K562 (cell line): ENCODE measurements around the gene HCN1. TPM values are rescaled to one million over a fixed set of nuclear protein-coding genes. Genes with fewer than 3 reads are reported as not detected.

ENCODE experiments used
- ATAC-seq: fragments of 200-7000 bp; cut with Tn5 transposase; 3 replicates; pipeline ENCODE4 v1.9.1; 2020; ENCODE audit warnings: moderate library complexity
- BruUV-seq: library from RNA; stranded (reverse); fragments of 400-500 nt; replicated peaks from 2 replicates; lab custom pipeline; 2021; lab: Mats Ljungman, UMichigan
- CTCF ChIA-PET: fragments of 300-600 bp; formaldehyde crosslinking; extraction: SDS; loops from one replicate; lab custom pipeline; 2021; ENCODE audit warnings: low intra/inter-chr PET ratio; lab: Yijun Ruan, JAX
- POLR2A ChIA-PET: fragments of 300-600, 350-650 bp; sonication (Branson Sonifier 250); formaldehyde crosslinking; extraction: SDS; loops from one replicate; lab custom pipeline; 2021; ENCODE audit warnings: antibody characterized with exemption, inconsistent platforms; lab: Yijun Ruan, JAX
- DNase-seq, 4 experiments: peaks; one replicate each; pipeline versions ENCODE4 v3.0.0 to v3.0.0-alpha.2; 2011 to 2018; ENCODE audit warnings: low spot score in 3 of 4, mixed read lengths in 3 of 4; ENCODE audit errors: extremely low read depth in 1 of 4
- FAIRE-seq: peaks from 2 replicates; lab custom pipeline; 2011; peaks lifted over from hg19 to GRCh38; lab: Jason Lieb, UNC
- H2AFZ ChIP-seq: 2 replicates; pipeline ENCODE4 v1.6.0; 2011; ENCODE audit warnings: low read depth, low read length, control low read depth, inconsistent platforms
- H3K27ac ChIP-seq: fragments of 200-600 bp; 3 replicates; pipeline ENCODE4 v1.8.0; 2011; ENCODE audit warnings: low read depth, mild to moderate bottlenecking, control low read depth, inconsistent platforms, low read length, moderate library complexity, mixed read lengths; ENCODE audit errors: extremely low read depth
- H3K27me3 ChIP-seq, 2 experiments: fragments of 300-600 bp in 1 of 2; 2 replicates in 1 of 2; 3 replicates in 1 of 2; pipeline versions ENCODE4 v1.6.0 to v1.8.0; 2011; ENCODE audit warnings: inconsistent platforms in 2 of 2, low read length in 2 of 2, mild to moderate bottlenecking in 1 of 2, mixed read lengths in 1 of 2, moderate library complexity in 1 of 2; ENCODE audit not compliant: control insufficient read depth in 2 of 2, insufficient read depth in 2 of 2
- H3K36me3 ChIP-seq: fragments of 300-600 bp; 3 replicates; pipeline ENCODE4 v1.8.0; 2011; ENCODE audit warnings: mild to moderate bottlenecking, low read length, inconsistent platforms; ENCODE audit not compliant: control insufficient read depth, insufficient read depth
- H3K4me1 ChIP-seq, 2 experiments: fragments of 200-600 bp in 1 of 2; replicated peaks in 1 of 2; 2 replicates in 1 of 2; 3 replicates in 1 of 2; pipeline versions ENCODE4 v1.5.1 to v1.8.0; 2011; ENCODE audit warnings: inconsistent platforms in 2 of 2, low read length in 2 of 2, mild to moderate bottlenecking in 1 of 2, mixed read lengths in 1 of 2, moderate library complexity in 1 of 2; ENCODE audit not compliant: control insufficient read depth in 2 of 2, insufficient read depth in 2 of 2
- H3K4me2 ChIP-seq: 2 replicates; pipeline ENCODE4 v1.6.1; 2011; ENCODE audit warnings: low read length, control low read depth, inconsistent platforms, mixed read lengths; ENCODE audit not compliant: insufficient read depth
- H3K4me3 ChIP-seq: fragments of 200-600 bp; sonication (generic), shearing (Covaris generic); 2 replicates; pipeline ENCODE4 v1.5.1; 2016; ENCODE audit warnings: control low read depth, inconsistent platforms
- H3K79me2 ChIP-seq: fragments of 200-600 bp; 3 replicates; pipeline ENCODE4 v1.8.0; 2011; ENCODE audit warnings: low read length, inconsistent platforms; ENCODE audit not compliant: control insufficient read depth, insufficient read depth
- H3K9ac ChIP-seq, 2 experiments: 2 replicates each; pipeline versions ENCODE4 v1.6.0 to v1.6.1; 2011; ENCODE audit warnings: low read depth in 2 of 2, low read length in 2 of 2, control low read depth in 1 of 2, inconsistent platforms in 1 of 2, mild to moderate bottlenecking in 1 of 2, mixed read lengths in 1 of 2; ENCODE audit not compliant: insufficient read depth in 1 of 2
- H3K9me1 ChIP-seq: one replicate; pipeline ENCODE4 v1.6.0; 2011; ENCODE audit warnings: inconsistent platforms, mild to moderate bottlenecking, low read length, moderate library complexity; ENCODE audit not compliant: control insufficient read depth, insufficient read depth
- H3K9me3 ChIP-seq: replicated peaks from 2 replicates; pipeline ENCODE4 v1.5.1; 2011; ENCODE audit warnings: low read depth, low read length, inconsistent platforms; ENCODE audit not compliant: control insufficient read depth, insufficient read depth
- H4K20me1 ChIP-seq: replicated peaks from 2 replicates; pipeline ENCODE4 v1.6.1; 2011; ENCODE audit warnings: low read length, inconsistent platforms, mixed read lengths; ENCODE audit not compliant: control insufficient read depth, insufficient read depth
- ELK1 ChIP-seq: sonication (generic); formaldehyde crosslinking; IDR thresholded peaks from 2 replicates; pipeline ENCODE4 v1.8.1; 2022; ENCODE audit warnings: missing genetic modification reagents
- ETS1 ChIP-seq: conservative IDR thresholded peaks from 2 replicates; pipeline ENCODE4 v1.6.1; 2011; ENCODE audit warnings: low read depth, mild to moderate bottlenecking, low read length; ENCODE audit not compliant: control insufficient read depth
- FIP1L1 ChIP-seq: fragments of 200-400 bp; formaldehyde crosslinking; IDR thresholded peaks from 2 replicates; pipeline ENCODE4 v1.6.1; 2018; ENCODE audit warnings: mild to moderate bottlenecking, low read depth, low read length; ENCODE audit not compliant: poor library complexity, severe bottlenecking
- MBD2 ChIP-seq: sonication (generic); IDR thresholded peaks from 2 replicates; pipeline ENCODE4 v1.6.1; 2016; ENCODE audit warnings: low read depth, borderline replicate concordance
- RBM15 ChIP-seq: fragments of 200-400 bp; formaldehyde crosslinking; IDR thresholded peaks from 2 replicates; pipeline ENCODE4 v1.6.1; 2018; ENCODE audit warnings: mild to moderate bottlenecking, low read length, moderate library complexity; ENCODE audit not compliant: insufficient read depth
- RBM34 ChIP-seq: fragments of 200-400 bp; formaldehyde crosslinking; IDR thresholded peaks from 2 replicates; pipeline ENCODE4 v1.6.1; 2018; ENCODE audit warnings: low read length, borderline replicate concordance; ENCODE audit not compliant: insufficient read depth
- SMARCA5 ChIP-seq: fragments of 450-650 bp; IDR thresholded peaks from 2 replicates; pipeline ENCODE4 v1.6.1; 2016
- ZFP91 ChIP-seq: sonication (generic); formaldehyde crosslinking; IDR thresholded peaks from 2 replicates; pipeline ENCODE4 v1.8.0; 2022; ENCODE audit warnings: mild to moderate bottlenecking, missing genetic modification reagents
- ZNF134 ChIP-seq: fragments of 250-450 bp; sonication (Bioruptor Pico); conservative IDR thresholded peaks from 2 replicates; pipeline ENCODE4 v1.4.0; 2020
- ZNF146 ChIP-seq: IDR thresholded peaks from one replicate; pipeline ENCODE4 v1.6.1; 2018; ENCODE audit warnings: missing compliant biosample characterization; ENCODE audit not compliant: unreplicated experiment
- ZNF354B ChIP-seq: fragments of 250-450 bp; sonication (Bioruptor Pico); IDR thresholded peaks from 2 replicates; pipeline ENCODE4 v1.4.0; 2020
- WGBS: fragments of 100-300 bp; shearing (Covaris generic); methylation state at CpG from one replicate; pipeline ENCODE4 v1.1.6; 2016; ENCODE audit warnings: low coverage, mixed read lengths; ENCODE audit not compliant: insufficient coverage; ENCODE audit errors: missing lambda C conversion rate; 5-methylcytosine and 5-hydroxymethylcytosine counted together
- in situ Hi-C: fragments of 300-500 bp; cut with MboI; formaldehyde crosslinking; loops from 4 replicates; pipeline ENCODE4 v1.15.0; 2018; ENCODE audit warnings: inconsistent platforms, mixed read lengths
- intact Hi-C: fragments of 100-400 bp; cut with micrococcal nuclease; formaldehyde crosslinking; loops from 2 replicates; pipeline ENCODE4 v1.14.2; 2022
- polyA plus RNA-seq, 8 experiments: library from polyadenylated mRNA; depleted of rRNA in 4 of 8; stranded (reverse) in 5 of 8; unstranded in 3 of 8; fragments of >200 nt; fragmentation: Nextera tagmentation in 2 of 8; fragmentation: Illumina TruSeq in 1 of 8; extraction: Ambion mirVana in 2 of 8; extraction: Trizol in 1 of 8; gene quantifications; 2 replicates each; pipeline versions ENCODE4 v1.2.1 to v1.2.3, GENCODE V29; 2011 to 2014; ENCODE audit warnings: inconsistent platforms in 1 of 8, missing spikeins in 1 of 8
- total RNA-seq, 7 experiments: library from RNA; depleted of rRNA in 6 of 7; stranded (reverse); fragments of >200 nt in 6 of 7; fragmentation: Illumina TruSeq in 2 of 7; extraction: Trizol in 2 of 7; gene quantifications; 2 replicates each; pipeline versions ENCODE4 v1.2.1 to v1.2.3, GENCODE V29; 2011 to 2021; ENCODE audit warnings: low replicate concordance in 1 of 7

HCN1 gene
- total and polyA plus RNA-seq, 9 of the 15 experiments (the other 6 are each of a cell fraction or from before 2014, with no cell fraction given) = not detected

- FAIRE-seq = no peak
- H3K79me2 ChIP-seq = no peaks in the 10 kb centered on the region
- ChIA-PET CTCF (no interaction called here), POLR2A (no interaction called here)
- H3K9me3 ChIP-seq = 0 out of 2 replicates have a peak, but pooled peaks cover 2% of the 10 kb centered on the region
- H3K4me1 ChIP-seq = no peaks in the 10 kb centered on the region
- intact Hi-C loops = no loop called here
- no peak for DNase-seq
- no peak overlapping the region for H2AFZ ChIP-seq
- TF ChIP-seq ZFP91 (no peak), ELK1 (CRISPR knock-in tag) (no peak), ZNF146 (CRISPR knock-in tag) (no peak), ETS1 (no peak), RBM15 (no peak), SMARCA5 (no peak), ZNF134 (CRISPR knock-in tag) (no peak), RBM34 (no peak), ZNF354B (CRISPR knock-in tag) (no peak), FIP1L1 (no peak), MBD2 (no peak)
- 0% methylated on average over 1 of the region's 1 CpG for WGBS
- H3K9me1 ChIP-seq = no peaks in the 10 kb centered on the region
- H3K27me3 ChIP-seq = no peaks in the 10 kb centered on the region
- no peaks in the 10 kb centered on the region for H4K20me1 ChIP-seq
- BruUV-seq = no TSS peak
- no peak overlapping the region for H3K9ac ChIP-seq
- no peak for ATAC-seq
- in situ Hi-C loops = no loop called here
- H3K4me2 ChIP-seq = no peak overlapping the region
- H3K27ac ChIP-seq = no peak overlapping the region
- H3K36me3 ChIP-seq = no peaks in the 10 kb centered on the region
- no peak overlapping the region for H3K4me3 ChIP-seq
Observed at GRCh38 chr5:45399041-45399440, 297.1 kb downstream of the HCN1 start.
